ENCODE results near the gene NFIC. TPM values are rescaled to one million over a fixed set of nuclear protein-coding genes. Genes with fewer than 3 reads are reported as not detected.

NFIC gene
- total and polyA plus RNA-seq, 10 of the 15 experiments (the other 5 are each of a cell fraction or from before 2014, with no cell fraction given): 0.71 to 53.5 (median 10.2) TPM

DNA sequence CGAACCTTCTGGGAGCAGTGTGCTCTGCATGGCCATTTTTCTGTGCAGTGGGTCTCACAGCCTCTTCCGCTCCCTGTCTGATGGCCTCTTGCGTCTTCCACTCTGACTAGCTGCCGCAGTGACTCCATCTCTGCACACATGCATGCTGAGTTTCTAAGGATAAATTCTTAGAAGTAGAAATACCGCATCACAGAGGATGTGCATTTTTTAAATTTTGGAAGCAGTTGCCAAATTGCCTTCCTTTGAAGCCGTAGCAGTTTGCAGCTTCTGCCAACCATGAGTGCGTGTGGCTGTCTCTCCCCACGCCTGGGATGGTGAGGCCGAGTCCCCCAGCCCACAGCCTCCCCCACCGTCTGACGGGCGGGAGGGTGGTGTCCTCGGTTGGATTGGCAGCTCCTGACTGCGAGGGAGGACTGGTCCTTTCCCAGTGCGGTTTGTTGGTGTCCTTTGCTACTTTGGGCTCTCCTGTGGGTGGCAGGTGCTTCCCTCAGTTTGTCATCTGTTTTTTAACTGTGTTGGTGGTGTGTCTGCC lies 149.6 kb downstream of the NFIC start:
- no peak for ATAC-seq

GRCh38 chr19:3516675-3517207 lies 150.4 kb downstream of the NFIC start:
- peaks cover 11% of the 10 kb centered on the region for H3K79me2 ChIP-seq (ENCODE audit: control insufficient read depth, insufficient read depth, low read length)
- RAD21 ChIA-PET (ENCODE audit: unreplicated experiment): no interaction called here

More for the DNA sequence above, 149.6 kb downstream of the NFIC start:
- no peaks in the 10 kb centered on the region for H3K9me3 ChIP-seq (replicated peaks; ENCODE audit: control insufficient read depth, insufficient read depth, low read length)
- DNase-seq (ENCODE audit: low read depth, low spot score) (no peak), FAIRE-seq (no peak)
- peaks cover 4% of the 10 kb centered on the region; the same call in 1 of the 2 replicates for H3K4me1 ChIP-seq (ENCODE audit: control insufficient read depth, insufficient read depth, low read length)
- no peak overlapping the region for H2AFZ ChIP-seq (ENCODE audit: control insufficient read depth, low read depth, low read length)
- intact Hi-C loops (cut with micrococcal nuclease; ENCODE audit: unreplicated experiment): no loop called here
- H3K4me3 ChIP-seq: no peak overlapping the region
- H3K27me3 ChIP-seq (replicated peaks in 1 of 2; ENCODE audit: control insufficient read depth in 2 of 2, insufficient read depth in 2 of 2, low read length in 1 of 2): no peaks in the 10 kb centered on the region
- TF ChIP-seq FOS (IDR thresholded peaks at IDR 0.05; ENCODE audit: borderline replicate concordance, extremely low read depth, insufficient read length) (no peak), USF1 (IDR thresholded peaks at IDR 0.05; ENCODE audit: borderline replicate concordance, extremely low read length, insufficient read depth, low read depth, low read length) (no peak), MTA2 (IDR thresholded peaks at IDR 0.05; ENCODE audit: low read depth) (no peak), POLR2A (IDR thresholded peaks at IDR 0.05; ENCODE audit: low read depth, low read length) (no peak), TCF12 (IDR thresholded peaks at IDR 0.05; ENCODE audit: low read depth, low read length) (no peak), NFYA (IDR thresholded peaks at IDR 0.05; ENCODE audit: borderline replicate concordance, low read depth, low read length) (no peak)
- RAD21 ChIA-PET (ENCODE audit: unreplicated experiment): no interaction called here
- BruUV-seq (replicated peaks): no TSS peak
- in situ Hi-C loops (cut with MboI): no loop called here
- POLR2A ChIA-PET: interaction anchor here (0.5 to 0.7 kb wide), 2 partner anchors 12 to 79 kb away, joined by 3 read pairs; no protein-coding TSS in a partner anchor
- no peak overlapping the region for H3K9ac ChIP-seq (ENCODE audit: control insufficient read depth, insufficient read depth, low read length)
- H3K27ac ChIP-seq (ENCODE audit: control insufficient read depth, insufficient read depth): no peak overlapping the region
- WGBS (ENCODE audit: insufficient coverage, insufficient replicate concordance, low lambda C conversion rate, missing lambda C conversion rate): 46% methylated on average over 15 of the region's 15 CpGs
- H4K20me1 ChIP-seq (ENCODE audit: control insufficient read depth, insufficient read depth): no peaks in the 10 kb centered on the region
- SMC1A ChIA-PET (ENCODE audit: uncharacterized antibody, unreplicated experiment): no interaction called here
- peaks cover 3 to 11% of the 10 kb centered on the region in 2 experiments; a peak in 2 of 4 replicates for H3K36me3 ChIP-seq (ENCODE audit: control insufficient read depth in 2 of 2, insufficient read depth in 2 of 2, low read length in 1 of 2)
- no peak overlapping the region for H3K4me2 ChIP-seq (ENCODE audit: control insufficient read depth, insufficient read depth)
- CTCF ChIA-PET: no interaction called here
- H3K79me2 ChIP-seq (ENCODE audit: control insufficient read depth, insufficient read depth, low read length): peaks cover 14% of the 10 kb centered on the region

More at GRCh38 chr19:3516675-3517207, 150.4 kb downstream of the NFIC start:
- no TSS peak for BruUV-seq (replicated peaks)
- H4K20me1 ChIP-seq (ENCODE audit: control insufficient read depth, insufficient read depth): no peaks in the 10 kb centered on the region
- SMC1A ChIA-PET (ENCODE audit: uncharacterized antibody, unreplicated experiment): no interaction called here
- no peaks in the 10 kb centered on the region for H3K9me3 ChIP-seq (replicated peaks; ENCODE audit: control insufficient read depth, insufficient read depth, low read length)
- 6% methylated on average over 15 of the region's 15 CpGs for WGBS (ENCODE audit: insufficient coverage, insufficient replicate concordance, low lambda C conversion rate, missing lambda C conversion rate)
- peaks cover 4% of the 10 kb centered on the region; the same call in 1 of the 2 replicates for H3K4me1 ChIP-seq (ENCODE audit: control insufficient read depth, insufficient read depth, low read length)
- intact Hi-C loops (cut with micrococcal nuclease; ENCODE audit: unreplicated experiment): no loop called here
- H3K36me3 ChIP-seq (ENCODE audit: control insufficient read depth in 2 of 2, insufficient read depth in 2 of 2, low read length in 1 of 2): peaks cover 3 to 10% of the 10 kb centered on the region in 2 experiments; a peak in 2 of 4 replicates
- CTCF ChIA-PET: interaction anchor here (1.4 kb wide), 1 partner anchor 28 kb away, joined by 6 read pairs; no protein-coding TSS in a partner anchor
- no peaks in the 10 kb centered on the region for H3K27me3 ChIP-seq (replicated peaks in 1 of 2; ENCODE audit: control insufficient read depth in 2 of 2, insufficient read depth in 2 of 2, low read length in 1 of 2)
- ATAC-seq (peak; percentile 79), FAIRE-seq (no peak), DNase-seq (ENCODE audit: low read depth, low spot score) (peak; percentile 17)
- in situ Hi-C loops (cut with MboI): no loop called here
- H3K4me2 ChIP-seq (ENCODE audit: control insufficient read depth, insufficient read depth): no peak overlapping the region
- TF ChIP-seq BHLHE40 (IDR thresholded peaks at IDR 0.05; ENCODE audit: borderline replicate concordance in 1 of 2, low read depth in 2 of 2, low read length in 1 of 2): 0 out of 4 replicates have a peak, but pooled peaks of 1 of the 2 experiments have one; percentile 27
- no peak for TF ChIP-seq GABPA (IDR thresholded peaks at IDR 0.05; ENCODE audit: low read depth)
- no peak for TF ChIP-seq SREBF1 (IDR thresholded peaks at IDR 0.05; ENCODE audit: low read length)
- 0 out of 2 replicates have a peak, but pooled peaks have one; percentile 37 for TF ChIP-seq FOXK2 (IDR thresholded peaks at IDR 0.05)
- TF ChIP-seq CHD1 (IDR thresholded peaks at IDR 0.05; ENCODE audit: low read depth, low read length): no peak
- no peak for TF ChIP-seq SIN3A (IDR thresholded peaks at IDR 0.05; ENCODE audit: low read depth, low read length)
- no peak for TF ChIP-seq RBBP5 (conservative IDR thresholded peaks at IDR 0.05)
- peak; percentile 17; the same call in 1 of the 2 replicates for TF ChIP-seq PKNOX1 (IDR thresholded peaks at IDR 0.05)
- TF ChIP-seq YY1 (IDR thresholded peaks at IDR 0.05; ENCODE audit: low read depth, low read length): no peak
- no peak for TF ChIP-seq NFXL1 (IDR thresholded peaks at IDR 0.05; ENCODE audit: borderline replicate concordance)
- no peak for TF ChIP-seq SP1 (IDR thresholded peaks at IDR 0.05; ENCODE audit: low read depth, low read length)
- H3K9ac ChIP-seq (ENCODE audit: control insufficient read depth, insufficient read depth, low read length): no peak overlapping the region
- H3K4me3 ChIP-seq: no peak overlapping the region
- H3K27ac ChIP-seq (ENCODE audit: control insufficient read depth, insufficient read depth): no peak overlapping the region
- H2AFZ ChIP-seq (ENCODE audit: control insufficient read depth, low read depth, low read length): no peak overlapping the region
- POLR2A ChIA-PET: interaction anchor here (0.5 kb wide), 1 partner anchor 79 kb away, joined by 3 read pairs; no protein-coding TSS in a partner anchor
